Measurements from ENCODE around the gene MSL3B.

MSL3B gene

GRCh38 chr2:233818639-233819621 lies 49.3 kb downstream of the MSL3B start:
- TF ChIP-seq, protein P1, sequence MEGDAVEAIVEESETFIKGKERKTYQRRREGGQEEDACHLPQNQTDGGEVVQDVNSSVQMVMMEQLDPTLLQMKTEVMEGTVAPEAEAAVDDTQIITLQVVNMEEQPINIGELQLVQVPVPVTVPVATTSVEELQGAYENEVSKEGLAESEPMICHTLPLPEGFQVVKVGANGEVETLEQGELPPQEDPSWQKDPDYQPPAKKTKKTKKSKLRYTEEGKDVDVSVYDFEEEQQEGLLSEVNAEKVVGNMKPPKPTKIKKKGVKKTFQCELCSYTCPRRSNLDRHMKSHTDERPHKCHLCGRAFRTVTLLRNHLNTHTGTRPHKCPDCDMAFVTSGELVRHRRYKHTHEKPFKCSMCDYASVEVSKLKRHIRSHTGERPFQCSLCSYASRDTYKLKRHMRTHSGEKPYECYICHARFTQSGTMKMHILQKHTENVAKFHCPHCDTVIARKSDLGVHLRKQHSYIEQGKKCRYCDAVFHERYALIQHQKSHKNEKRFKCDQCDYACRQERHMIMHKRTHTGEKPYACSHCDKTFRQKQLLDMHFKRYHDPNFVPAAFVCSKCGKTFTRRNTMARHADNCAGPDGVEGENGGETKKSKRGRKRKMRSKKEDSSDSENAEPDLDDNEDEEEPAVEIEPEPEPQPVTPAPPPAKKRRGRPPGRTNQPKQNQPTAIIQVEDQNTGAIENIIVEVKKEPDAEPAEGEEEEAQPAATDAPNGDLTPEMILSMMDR (IDR thresholded peaks at IDR 0.05; ENCODE audit: poor library complexity, severe bottlenecking): no peak
- TF ChIP-seq TAF1 (IDR thresholded peaks at IDR 0.05; ENCODE audit: low read depth) (no peak), EZH2 (IDR thresholded peaks at IDR 0.05; ENCODE audit: borderline replicate concordance, insufficient read depth, low read length, poor library complexity, severe bottlenecking) (no peak), POLR2AphosphoS5 (IDR thresholded peaks at IDR 0.05) (no peak), RAD21 (conservative IDR thresholded peaks at IDR 0.05) (no peak), REST (IDR thresholded peaks at IDR 0.05; ENCODE audit: borderline replicate concordance) (no peak), EP300 (conservative IDR thresholded peaks at IDR 0.05; ENCODE audit: poor library complexity, severe bottlenecking) (no peak), SMC3 (conservative IDR thresholded peaks at IDR 0.05; ENCODE audit: poor library complexity) (no peak), MXI1 (conservative IDR thresholded peaks at IDR 0.05; ENCODE audit: poor library complexity, severe bottlenecking) (no peak)
- no peak overlapping the region for H2AFZ ChIP-seq (ENCODE audit: low read depth, low read length)

GRCh38 chr2:233817995-233818638 lies 50.1 kb downstream of the MSL3B start:
- TF ChIP-seq SMC3 (conservative IDR thresholded peaks at IDR 0.05; ENCODE audit: poor library complexity): no peak
- TF ChIP-seq MXI1 (conservative IDR thresholded peaks at IDR 0.05; ENCODE audit: poor library complexity, severe bottlenecking): no peak
- Histone ChIP-seq H3K9me3 (ENCODE audit: low read length) (no peaks in the 10 kb centered on the region), H3K79me2 (replicated peaks; ENCODE audit: insufficient read depth, low read length) (no peaks in the 10 kb centered on the region), H3K36me3 (ENCODE audit: insufficient read depth, low read length) (no peaks in the 10 kb centered on the region), H3K4me3 (ENCODE audit: low read length) (no peak overlapping the region), H3K4me2 (ENCODE audit: low read length) (no peak overlapping the region), H3F3A (ENCODE audit: insufficient read depth, low read length, poor library complexity, severe bottlenecking) (no peaks in the 10 kb centered on the region), H4K20me1 (ENCODE audit: insufficient read depth) (no peaks in the 10 kb centered on the region), H2AFZ (ENCODE audit: low read depth, low read length) (no peak overlapping the region), H3K9me2 (ENCODE audit: insufficient read depth, low read length) (no peaks in the 10 kb centered on the region), H3K9ac (ENCODE audit: low read length) (no peak overlapping the region), H3K27ac (ENCODE audit: low read length) (no peak overlapping the region), H3K27me3 (ENCODE audit: insufficient read depth, low read depth, low read length) (no peaks in the 10 kb centered on the region)

More at GRCh38 chr2:233818639-233819621, 49.3 kb downstream of the MSL3B start:
- no peak overlapping the region for H3K4me3 ChIP-seq (ENCODE audit: low read length)
- no peak overlapping the region for H3K4me2 ChIP-seq (ENCODE audit: low read length)
- H3F3A ChIP-seq (ENCODE audit: insufficient read depth, low read length, poor library complexity, severe bottlenecking): no peaks in the 10 kb centered on the region
- no peaks in the 10 kb centered on the region for H3K27me3 ChIP-seq (ENCODE audit: insufficient read depth, low read depth, low read length)
- no peaks in the 10 kb centered on the region for H3K9me2 ChIP-seq (ENCODE audit: insufficient read depth, low read length)
- no peaks in the 10 kb centered on the region for H3K9me3 ChIP-seq (ENCODE audit: low read length)
- no peaks in the 10 kb centered on the region for H3K36me3 ChIP-seq (ENCODE audit: insufficient read depth, low read length)
- no peak overlapping the region for H3K9ac ChIP-seq (ENCODE audit: low read length)
- no peaks in the 10 kb centered on the region for H4K20me1 ChIP-seq (ENCODE audit: insufficient read depth)
- no peak overlapping the region for H3K27ac ChIP-seq (ENCODE audit: low read length)
- no peaks in the 10 kb centered on the region for H3K79me2 ChIP-seq (replicated peaks; ENCODE audit: insufficient read depth, low read length)
